ENCODE measurements around the gene ZNF710. TPM values are rescaled to one million over a fixed set of nuclear protein-coding genes. Genes with fewer than 3 reads are reported as not detected.

The ZNF710 gene
- total RNA-seq, 1 donor: 13.0 TPM

GRCh38 chr15:90016721-90017120 lies 15.6 kb downstream of the ZNF710 start:
- DNase-seq (ENCODE audit: low read depth): no peak
- no peak for TF ChIP-seq CTCF (IDR thresholded peaks at IDR 0.05; ENCODE audit: insufficient read depth, low read depth, low read length)
- H3K4me3 ChIP-seq (ENCODE audit: low read depth, low read length): no peak overlapping the region

- TF ChIP-seq CTCF (IDR thresholded peaks at IDR 0.05; ENCODE audit: insufficient read depth, low read depth, low read length): no peak
- DNase-seq (ENCODE audit: low read depth): no peak
- H3K4me3 ChIP-seq (ENCODE audit: low read depth, low read length): no peak overlapping the region
These were observed 17.2 kb downstream of the ZNF710 start for GRCh38 chr15:90018216-90018831.

GRCh38 chr15:90019611-90020010 lies 18.5 kb downstream of the ZNF710 start:
- DNase-seq (ENCODE audit: low read depth): no peak
- TF ChIP-seq CTCF (IDR thresholded peaks at IDR 0.05; ENCODE audit: insufficient read depth, low read depth, low read length): no peak
- no peak overlapping the region for H3K4me3 ChIP-seq (ENCODE audit: low read depth, low read length)

- TF ChIP-seq CTCF (IDR thresholded peaks at IDR 0.05; ENCODE audit: insufficient read depth, low read depth, low read length): no peak
- DNase-seq (ENCODE audit: low read depth): no peak
- H3K4me3 ChIP-seq (ENCODE audit: low read depth, low read length): no peak overlapping the region
These were observed 19.1 kb downstream of the ZNF710 start for GRCh38 chr15:90020021-90020735.

GRCh38 chr15:90020936-90021507 lies 19.9 kb downstream of the ZNF710 start:
- H3K4me3 ChIP-seq (ENCODE audit: low read depth, low read length): no peak overlapping the region
- TF ChIP-seq CTCF (IDR thresholded peaks at IDR 0.05; ENCODE audit: insufficient read depth, low read depth, low read length): no peak
- no peak for DNase-seq (ENCODE audit: low read depth)

- no peak for TF ChIP-seq CTCF (IDR thresholded peaks at IDR 0.05; ENCODE audit: insufficient read depth, low read depth, low read length)
- no peak overlapping the region for H3K4me3 ChIP-seq (ENCODE audit: low read depth, low read length)
- DNase-seq (ENCODE audit: low read depth): no peak
These were observed 21.2 kb downstream of the ZNF710 start for GRCh38 chr15:90022345-90022744.
